HG03066 (cell line): Measurements from ENCODE around the gene ATG10.
"Not testable (repeated sequence)": the region's sequence is repeated elsewhere in the genome, so short reads cannot be mapped to it uniquely, and the experiment has no call there.

ENCODE experiments used
- ATAC-seq: cut with Tn5 transposase; IDR thresholded peaks from one replicate; pipeline ENCODE4 v1.9.1; 2021; ENCODE audit warnings: low read depth; ENCODE audit not compliant: unreplicated experiment

Gene ATG10

DNA sequence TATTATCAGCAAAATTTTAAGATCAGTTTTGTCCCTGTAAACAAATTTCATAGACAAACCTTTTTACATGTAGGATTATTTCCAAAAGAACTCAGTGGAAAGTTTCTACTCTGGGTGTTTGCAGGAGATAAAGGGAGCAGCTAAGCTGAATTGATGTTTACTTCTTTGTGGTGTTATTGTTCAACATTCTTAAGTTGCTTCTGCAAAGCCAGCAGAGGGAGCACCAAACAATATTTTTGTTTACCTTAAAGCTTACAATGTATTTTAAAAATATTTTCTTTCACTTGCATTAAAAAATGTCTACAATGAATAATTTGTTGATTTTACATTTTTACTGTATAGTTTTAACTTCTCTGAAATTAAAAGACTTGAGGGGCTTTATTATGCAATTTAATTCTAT, 135.4 kb downstream of the ATG10 start:
- no peak for ATAC-seq

DNA sequence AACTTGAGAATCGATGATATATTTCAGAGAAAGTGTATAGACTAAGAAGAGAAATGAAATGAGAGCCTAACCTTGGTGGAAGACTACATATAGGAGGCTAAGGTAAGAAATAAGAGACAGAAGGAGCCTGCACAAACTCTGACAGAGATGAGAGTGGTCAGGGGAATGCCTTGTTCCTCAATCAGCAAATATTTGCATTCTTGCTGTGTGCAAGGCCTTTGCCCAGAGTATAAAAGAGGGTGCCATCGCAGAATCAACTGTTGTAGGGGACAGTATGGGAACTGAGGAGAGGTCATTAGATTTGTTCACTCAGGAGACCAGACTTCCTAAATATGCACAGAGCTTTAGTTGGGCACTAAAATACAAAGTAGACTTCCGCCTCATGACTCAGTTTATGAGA, 137.2 kb downstream of the ATG10 start:
- ATAC-seq: no peak

DNA sequence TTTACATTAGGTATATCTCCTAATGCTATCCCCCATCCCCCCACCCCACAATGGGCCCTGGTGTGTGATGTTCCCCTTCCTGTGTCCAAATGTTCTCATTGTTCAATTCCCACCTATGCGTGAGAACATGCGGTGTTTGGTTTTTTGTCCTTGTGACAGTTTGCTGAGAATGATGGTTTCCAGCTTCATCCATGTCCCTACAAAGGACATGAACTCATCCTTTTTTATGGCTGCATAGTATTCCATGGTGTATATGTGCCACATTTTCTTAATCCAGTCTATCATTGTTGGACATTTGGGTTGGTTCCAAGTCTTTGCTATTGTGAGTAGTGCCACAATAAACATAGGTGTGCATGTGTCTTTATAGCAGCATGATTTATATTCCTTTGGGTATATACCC, 138.1 kb downstream of the ATG10 start:
- not testable (repeated sequence) for ATAC-seq

DNA sequence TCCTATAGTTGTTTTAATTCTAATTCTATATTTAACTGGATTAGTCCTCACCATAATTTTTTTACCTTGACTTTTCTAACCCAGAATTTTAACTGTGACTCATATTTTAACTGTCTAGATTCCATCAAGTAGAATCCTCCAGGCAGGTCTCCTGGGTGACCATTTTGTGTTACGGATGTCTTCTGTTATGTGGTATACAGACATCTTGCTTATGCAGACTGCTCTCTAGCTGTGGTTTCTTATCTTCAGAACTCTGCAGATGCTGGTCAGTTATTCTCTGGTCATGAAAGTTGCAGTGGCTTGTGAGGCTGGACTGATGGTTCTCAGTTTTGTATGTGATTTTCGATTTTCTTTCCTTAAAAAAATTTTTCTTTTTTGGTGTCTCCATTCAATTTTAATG, 139.4 kb downstream of the ATG10 start:
- ATAC-seq: peak; percentile 89

DNA sequence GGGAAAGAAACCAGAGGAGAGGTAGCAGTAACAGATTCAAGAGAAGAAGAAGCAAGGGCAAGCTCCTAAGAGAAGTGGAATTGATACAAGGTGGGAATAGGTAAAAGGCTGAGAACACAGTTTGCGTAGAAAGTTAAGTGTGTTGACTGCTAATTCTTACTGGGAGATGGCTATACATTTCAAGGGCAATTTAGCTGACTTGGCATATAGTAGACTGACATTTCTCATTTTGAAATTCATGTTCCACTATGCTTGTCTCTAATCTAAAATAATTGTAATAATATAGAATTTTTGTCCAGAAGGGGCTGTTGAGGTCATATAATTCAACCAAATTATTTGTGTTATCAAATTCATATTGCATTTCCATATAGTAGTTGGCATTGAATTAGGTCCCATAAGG, 144.0 kb downstream of the ATG10 start:
- no peak for ATAC-seq

DNA sequence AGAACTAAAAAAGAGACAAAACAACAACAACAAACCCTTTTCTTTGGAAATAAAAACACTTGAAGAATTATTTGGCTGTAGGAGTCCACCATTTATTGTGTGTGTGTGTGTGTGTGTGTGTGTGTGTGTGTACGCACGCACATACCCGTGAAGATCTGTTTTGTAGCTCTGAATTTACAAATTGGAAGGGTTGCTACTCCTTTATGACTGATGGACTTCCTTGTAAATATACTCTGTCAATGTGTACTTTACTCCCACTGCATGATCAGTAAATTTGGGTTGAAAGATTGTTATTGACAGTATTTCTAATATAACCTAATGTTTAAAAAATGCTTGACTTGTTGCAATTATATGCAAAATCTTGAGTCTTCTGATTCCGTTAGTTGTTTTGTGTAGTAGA, 148.1 kb downstream of the ATG10 start:
- no peak for ATAC-seq

DNA sequence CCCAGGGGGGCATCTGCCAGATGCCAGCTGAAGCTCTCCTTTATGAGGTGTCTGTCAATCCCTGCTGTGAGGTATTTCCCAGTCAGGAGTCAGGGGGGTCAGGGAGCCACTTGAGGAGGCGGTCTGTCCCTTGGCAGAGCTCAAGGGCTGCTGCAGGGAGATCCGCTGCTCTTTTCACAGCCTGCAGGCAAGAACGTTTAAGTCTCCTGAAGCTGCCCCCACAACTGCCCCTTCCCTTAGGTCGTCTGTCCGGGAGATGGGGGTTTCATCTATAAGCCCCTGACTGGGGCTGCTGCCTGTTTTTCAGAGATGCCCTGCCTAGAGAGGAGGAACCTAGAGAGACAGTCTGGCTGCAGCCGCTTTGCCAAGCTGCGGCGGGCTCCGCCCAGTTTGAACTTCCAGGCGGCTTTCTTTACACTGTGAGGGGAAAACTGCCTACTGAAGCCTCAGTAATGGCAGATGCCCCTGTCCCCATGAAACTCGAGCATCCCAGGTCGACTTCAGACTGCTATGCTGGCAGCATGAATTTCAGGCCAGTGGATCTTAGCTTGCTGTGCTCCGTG, 158.0 kb downstream of the ATG10 start:
- ATAC-seq: no peak

DNA sequence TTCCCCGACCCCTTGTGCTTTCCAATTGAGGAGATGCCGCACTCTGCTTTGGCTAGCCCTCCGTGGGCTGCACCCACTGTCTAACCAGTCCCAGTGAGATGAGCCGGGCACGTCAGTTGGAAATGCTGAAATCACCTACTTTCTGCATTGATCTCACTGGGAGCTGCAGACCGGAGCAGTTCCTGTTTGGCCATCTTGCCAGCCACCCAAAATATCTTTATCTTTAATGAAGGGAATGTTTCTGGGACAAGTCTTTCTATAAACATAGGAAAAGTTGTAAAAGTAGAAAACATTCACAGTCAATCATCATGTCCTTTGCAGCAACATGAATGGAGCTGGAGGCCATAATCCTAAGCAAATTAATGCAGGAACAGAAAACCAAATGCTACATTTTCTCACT, 158.8 kb downstream of the ATG10 start:
- no peak for ATAC-seq

DNA sequence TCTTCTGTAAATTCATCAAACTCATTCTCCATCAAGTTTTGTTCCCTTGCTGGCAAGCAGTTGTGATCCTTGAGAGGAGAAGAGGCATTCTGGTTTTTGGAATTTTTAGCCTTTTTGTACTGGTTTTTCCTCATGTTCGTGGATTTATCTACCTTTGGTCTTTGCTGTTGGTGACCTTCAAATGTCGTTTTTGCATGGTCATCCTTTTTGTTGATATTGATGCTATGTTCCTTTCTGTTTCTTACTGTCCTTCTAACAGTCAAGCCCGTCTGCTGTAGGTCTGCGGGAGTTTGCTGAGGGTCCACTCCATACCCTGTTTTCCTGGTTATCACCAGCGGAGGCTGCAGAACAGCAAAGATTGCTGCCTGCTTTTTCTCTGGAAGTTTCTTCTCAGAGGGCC, 165.4 kb downstream of the ATG10 start:
- no peak for ATAC-seq

DNA sequence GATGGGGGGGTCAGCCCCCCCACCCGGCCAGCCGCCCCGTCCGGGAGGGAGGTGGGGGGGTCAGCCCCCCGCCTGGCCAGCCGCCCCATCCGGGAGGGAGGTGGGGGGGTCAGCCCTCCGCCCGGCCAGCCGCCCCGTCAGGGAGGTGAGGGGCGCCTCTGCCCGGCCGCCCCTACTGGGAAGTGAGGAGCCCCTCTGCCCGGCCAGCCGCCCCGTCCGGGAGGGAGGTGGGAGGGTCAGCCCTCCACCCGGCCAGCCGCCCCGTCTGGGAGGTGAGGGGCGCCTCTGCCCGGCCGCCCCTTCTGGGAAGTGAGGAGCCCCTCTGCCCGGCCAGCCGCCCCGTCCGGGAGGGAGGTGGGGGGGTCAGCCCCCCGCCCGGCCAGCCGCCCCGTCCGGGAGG, 168.0 kb downstream of the ATG10 start:
- ATAC-seq: not testable (repeated sequence)

DNA sequence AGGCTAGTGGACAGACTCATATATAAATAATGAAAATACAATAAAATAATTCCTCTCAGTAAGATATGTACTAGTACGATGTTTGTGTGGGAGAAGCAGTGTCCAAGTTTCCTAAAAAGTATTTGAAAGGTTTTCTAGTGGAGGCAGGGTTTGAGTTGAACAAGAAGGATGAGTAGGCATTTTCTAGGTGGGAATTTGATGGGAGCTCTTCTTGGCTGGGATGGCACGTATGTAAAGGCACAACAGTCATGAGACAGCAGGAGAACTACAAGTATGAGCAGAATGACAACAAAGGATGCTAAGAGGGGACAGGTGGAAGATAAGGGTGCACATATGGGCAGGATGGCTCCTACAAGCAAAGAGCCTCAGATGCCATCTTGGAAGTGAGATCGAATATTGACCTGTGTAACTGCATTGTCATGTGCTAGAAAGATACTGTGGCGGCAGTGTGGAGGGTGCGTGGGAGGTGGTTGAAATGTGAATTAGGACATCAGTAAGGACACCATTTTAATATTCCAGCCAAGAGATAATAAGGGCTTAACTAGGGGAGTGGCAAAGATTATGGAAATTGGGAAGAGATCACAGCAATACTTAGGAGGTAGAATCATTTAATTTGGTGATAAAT, 170.5 kb downstream of the ATG10 start:
- ATAC-seq: no peak

DNA sequence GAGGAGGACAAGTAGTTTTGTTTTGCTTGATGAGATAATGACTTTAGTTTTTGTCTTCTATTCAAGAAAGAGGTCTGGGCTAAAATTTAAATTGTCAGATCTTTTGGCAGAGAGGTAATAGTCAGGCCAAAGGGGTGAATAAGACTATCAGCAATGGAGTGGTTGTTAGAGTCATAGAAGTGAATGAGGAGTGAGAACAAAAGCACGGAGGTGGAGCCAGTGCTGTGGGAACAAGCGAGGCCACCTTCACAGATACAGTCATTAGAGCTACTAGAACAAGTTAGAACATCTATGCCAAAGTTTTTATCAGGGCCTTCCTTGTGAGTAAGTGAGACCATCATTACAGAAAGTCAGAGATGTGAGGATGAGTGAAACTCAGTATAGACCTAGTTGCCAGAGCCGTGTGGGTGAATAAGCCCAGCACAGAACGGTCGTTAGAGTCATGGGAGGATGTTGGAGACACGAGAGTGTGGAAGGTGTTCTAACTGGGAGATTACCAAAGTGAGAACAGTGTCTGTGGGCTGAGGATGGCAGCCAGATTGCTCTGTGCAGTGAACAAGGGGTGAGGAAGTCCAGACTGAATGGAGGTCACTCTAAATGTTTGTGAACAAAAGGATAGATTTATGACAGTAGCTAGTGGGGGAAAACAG, 171.2 kb downstream of the ATG10 start:
- no peak for ATAC-seq

DNA sequence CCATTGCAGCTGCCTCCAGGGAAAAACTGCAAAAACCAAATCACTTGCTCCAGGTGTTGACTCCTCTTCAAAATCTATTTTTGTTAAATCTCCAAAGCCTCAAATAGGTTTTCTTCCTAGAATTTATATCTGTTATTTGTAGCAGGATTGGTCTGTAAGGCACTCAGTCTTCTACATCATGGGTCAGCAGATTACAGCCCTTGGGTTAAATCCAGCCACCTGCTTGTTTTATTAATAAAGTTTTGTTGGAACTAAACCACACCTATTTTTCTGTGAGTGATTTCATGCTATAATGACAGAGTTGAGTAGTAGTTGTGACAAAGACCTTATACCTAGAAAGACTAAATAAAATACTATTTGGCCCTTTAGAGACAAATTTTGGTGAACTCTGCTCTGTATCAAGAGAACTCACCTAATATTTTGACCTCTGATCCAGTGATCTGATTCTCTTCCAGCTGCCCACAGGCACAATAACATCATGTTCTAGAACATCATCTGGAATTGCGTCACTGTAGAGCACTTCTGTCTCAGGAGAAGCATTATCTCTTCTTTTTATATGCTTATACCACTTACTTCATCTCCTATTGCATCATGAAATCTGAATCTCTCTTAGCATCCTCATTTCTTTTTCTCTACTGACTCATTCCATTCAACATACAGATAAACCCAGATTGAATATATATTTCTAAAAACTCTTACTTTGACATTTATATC, 176.2 kb downstream of the ATG10 start:
- ATAC-seq: no peak

DNA sequence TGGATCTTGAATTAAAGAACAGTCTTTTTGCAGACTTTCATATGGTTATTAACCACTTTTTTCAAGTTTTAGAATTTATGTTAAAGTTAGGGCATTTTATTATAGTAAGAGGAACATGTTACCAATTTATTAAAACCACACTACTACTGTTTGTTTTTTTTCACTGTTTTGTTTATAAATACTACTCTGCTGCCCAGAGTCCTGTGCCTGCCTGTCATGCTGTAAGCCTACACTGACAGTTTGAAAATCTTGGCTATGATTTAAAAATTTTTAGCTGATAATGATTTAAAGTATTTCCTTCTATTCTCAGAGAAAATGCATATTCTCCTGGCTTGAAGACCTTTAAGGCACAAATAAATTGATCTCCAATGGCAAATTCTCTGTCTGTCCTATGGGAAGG, 177.6 kb downstream of the ATG10 start:
- no peak for ATAC-seq

DNA sequence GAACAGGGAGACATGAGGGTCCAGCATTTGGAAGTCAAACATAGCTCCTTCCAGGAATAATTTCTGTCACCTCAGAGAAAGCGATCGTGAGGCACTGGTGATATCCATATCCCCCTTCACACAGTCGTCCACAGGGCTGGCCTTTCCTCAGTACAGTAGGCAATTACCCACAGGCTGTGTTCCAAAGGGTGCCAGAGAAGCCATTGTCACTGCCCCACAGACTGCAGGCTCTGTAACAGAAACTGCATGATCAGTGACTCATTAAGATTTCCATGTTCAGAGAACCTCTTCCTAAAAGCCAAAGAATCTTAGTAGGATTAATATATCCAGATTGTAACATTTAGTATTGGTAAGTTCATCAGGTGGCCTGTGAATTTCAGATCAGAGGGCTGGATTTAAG, 178.7 kb downstream of the ATG10 start:
- no peak for ATAC-seq

DNA sequence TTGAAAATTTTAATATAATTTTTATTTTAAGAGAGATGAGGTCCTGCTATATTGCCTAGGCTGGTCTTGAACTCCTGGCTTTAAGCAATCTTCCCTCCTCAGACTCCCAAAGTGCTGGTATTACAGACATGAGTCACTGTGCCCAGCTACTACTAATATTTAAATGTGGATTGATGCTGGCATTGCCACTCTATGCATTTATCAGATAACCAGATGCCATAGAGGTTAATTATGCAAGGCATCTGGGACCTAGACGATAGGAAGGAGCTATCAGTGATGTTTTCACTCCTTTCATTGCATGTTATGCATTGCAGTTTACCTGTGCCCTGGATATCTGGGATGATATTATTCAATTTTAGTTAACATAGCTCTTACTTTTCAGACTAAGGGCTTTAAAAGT, 179.4 kb downstream of the ATG10 start:
- ATAC-seq: no peak

DNA sequence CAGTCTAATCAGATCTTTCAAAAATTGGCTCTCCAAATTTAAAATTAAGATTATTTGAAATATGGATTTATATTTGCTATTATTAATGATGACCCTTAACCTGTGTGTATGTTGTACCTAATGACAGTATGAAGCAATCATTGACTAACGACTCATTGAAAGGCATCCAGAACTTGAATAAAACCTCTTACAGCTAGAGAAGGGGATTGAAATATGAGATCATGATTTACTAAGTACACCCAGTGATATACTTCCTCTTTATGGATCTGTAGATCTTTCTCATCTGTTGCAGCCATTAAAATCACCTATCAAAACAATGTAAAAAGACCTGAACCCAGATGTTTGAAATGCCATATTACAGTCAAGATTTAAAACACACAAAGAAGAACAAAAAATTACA, 179.8 kb downstream of the ATG10 start:
- ATAC-seq: no peak

DNA sequence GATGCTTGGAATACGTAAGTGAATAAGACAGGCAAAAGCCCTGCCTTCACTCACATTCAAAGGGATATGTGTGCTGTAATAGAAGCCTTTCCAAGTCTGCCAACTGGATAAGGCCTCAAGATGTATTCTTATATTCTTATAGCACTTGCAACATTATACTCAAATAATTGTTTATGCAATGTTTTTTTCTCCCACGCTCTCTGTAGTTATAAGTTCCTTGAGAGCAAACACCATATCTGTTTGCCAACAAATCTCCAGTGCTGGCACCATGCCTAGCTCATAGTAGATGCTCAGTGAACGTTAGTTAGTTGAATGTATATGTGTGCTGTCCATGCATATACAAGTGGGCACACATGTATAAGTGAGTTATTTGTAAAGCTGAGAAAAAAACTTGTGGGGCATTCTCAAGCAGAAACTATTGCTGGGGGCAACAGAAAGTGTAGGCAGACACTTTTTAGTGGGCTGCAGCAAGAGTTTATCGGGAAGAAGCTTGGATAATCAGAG, 181.2 kb downstream of the ATG10 start:
- ATAC-seq: no peak

DNA sequence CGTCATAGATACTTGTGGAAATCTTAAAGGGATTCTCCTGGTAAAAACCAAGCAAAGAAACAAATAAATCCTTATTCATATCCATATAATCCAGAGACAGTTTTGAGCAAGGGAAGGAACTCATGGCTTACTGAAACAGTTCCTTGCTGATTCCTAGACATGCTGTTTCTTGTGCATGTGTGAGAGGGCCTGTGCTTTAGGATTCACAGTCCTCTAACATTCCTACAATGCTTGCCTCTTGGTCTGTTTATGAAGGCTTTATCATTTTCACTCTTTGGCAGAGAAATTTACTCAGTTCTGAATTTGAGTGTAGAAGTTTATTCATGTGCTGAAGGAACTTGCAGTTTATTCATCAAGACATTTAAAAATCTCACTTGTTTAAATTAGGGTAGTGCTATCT, 183.0 kb downstream of the ATG10 start:
- ATAC-seq: no peak

DNA sequence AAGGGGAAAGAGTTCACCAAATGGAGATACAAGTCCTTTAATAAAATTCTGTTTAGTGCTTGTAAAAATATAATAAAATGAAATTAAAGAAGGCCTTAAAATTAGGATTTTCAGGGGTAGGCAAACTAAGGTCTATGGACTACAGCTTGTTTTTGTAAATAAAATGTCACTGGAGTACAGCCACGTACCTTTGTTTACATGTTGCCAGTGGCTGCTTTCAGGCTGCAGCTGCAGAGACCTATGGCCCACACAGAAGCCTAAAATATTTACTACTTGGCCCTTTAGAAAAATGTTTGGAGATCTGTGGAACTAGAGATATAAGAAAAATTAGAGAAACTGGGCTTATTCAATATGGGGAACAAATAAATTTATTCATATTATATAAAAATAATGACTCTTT, 183.5 kb downstream of the ATG10 start:
- ATAC-seq: no peak

DNA sequence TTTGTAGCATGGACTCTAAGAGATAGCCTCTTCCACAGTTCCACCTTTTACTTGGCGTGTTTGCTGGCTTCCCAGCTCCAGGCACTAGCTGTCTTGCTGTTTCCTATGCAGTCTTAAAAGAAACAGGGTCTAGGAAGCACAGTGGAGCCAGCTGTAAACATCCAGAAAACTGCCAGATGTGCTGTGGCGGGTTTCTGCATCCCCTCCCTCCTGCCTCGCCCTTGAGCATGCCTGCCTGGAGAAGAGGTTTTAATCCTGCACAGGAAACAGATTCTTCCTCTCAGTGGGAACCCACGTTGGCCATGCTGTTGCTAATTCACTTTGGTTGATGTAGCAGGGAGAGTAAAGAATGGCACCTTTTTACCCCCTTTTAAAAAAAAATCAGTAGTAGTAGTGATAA, 185.1 kb downstream of the ATG10 start:
- ATAC-seq: no peak
